G401 (cell line): ENCODE data around the gene CNTN4. TPM values are rescaled to one million over a fixed set of nuclear protein-coding genes. Genes with fewer than 3 reads are reported as not detected.

Experiments used
- DNase-seq: peaks from one replicate; pipeline ENCODE4 v3.0.0-alpha.2; 2015; ENCODE audit warnings: low spot score
- in situ Hi-C: cut with HindIII; loops from 2 replicates; pipeline ENCODE4 v1.10.0; 2016; ENCODE audit warnings: low sequenced_read_pairs, mixed read lengths
- total RNA-seq: library from RNA; depleted of rRNA; stranded (reverse); fragments of >200 nt; shearing (Covaris generic); gene quantifications from 2 replicates; pipeline ENCODE4 v1.2.3, GENCODE V29; 2014

The CNTN4 gene
- total RNA-seq, 1 experiment from 2014 or later, result not detected

- in situ Hi-C loops, result no loop called here
- no peak for DNase-seq
These were observed 263.5 kb downstream of the CNTN4 start for GRCh38 chr3:2362122-2362521.

GRCh38 chr3:2363854-2364253 lies 265.2 kb downstream of the CNTN4 start:
- DNase-seq, result no peak
- in situ Hi-C loops, result no loop called here

GRCh38 chr3:2370317-2370716 lies 271.7 kb downstream of the CNTN4 start:
- DNase-seq, result no peak
- in situ Hi-C loops, result no loop called here

GRCh38 chr3:2372306-2372705 lies 273.6 kb downstream of the CNTN4 start:
- in situ Hi-C loops, result no loop called here
- no peak for DNase-seq

GRCh38 chr3:2375376-2375775 lies 276.7 kb downstream of the CNTN4 start:
- in situ Hi-C loops, result no loop called here

GRCh38 chr3:2377281-2377680 lies 278.6 kb downstream of the CNTN4 start:
- DNase-seq, result no peak
- in situ Hi-C loops, result no loop called here

More at GRCh38 chr3:2375376-2375775, 276.7 kb downstream of the CNTN4 start:
- peak; percentile 79 for DNase-seq

GRCh38 chr3:2390926-2391532 lies 292.4 kb downstream of the CNTN4 start:
- peak; percentile 93 for DNase-seq
- in situ Hi-C loops, result no loop called here

- in situ Hi-C loops, result no loop called here
- peak; percentile 78 for DNase-seq
These were observed 293.2 kb downstream of the CNTN4 start for GRCh38 chr3:2391896-2392295.

- in situ Hi-C loops, result no loop called here
These were observed 294.3 kb downstream of the CNTN4 start for GRCh38 chr3:2392981-2393380.

GRCh38 chr3:2415083-2415482 lies 316.4 kb downstream of the CNTN4 start:
- in situ Hi-C loops, result no loop called here

More at GRCh38 chr3:2392981-2393380, 294.3 kb downstream of the CNTN4 start:
- DNase-seq, result peak; percentile 78

GRCh38 chr3:2420919-2421318 lies 322.3 kb downstream of the CNTN4 start:
- in situ Hi-C loops, result no loop called here
- DNase-seq, result no peak

More at GRCh38 chr3:2415083-2415482, 316.4 kb downstream of the CNTN4 start:
- DNase-seq, result no peak

- no peak for DNase-seq
- in situ Hi-C loops, result no loop called here
These were observed 324.5 kb downstream of the CNTN4 start for GRCh38 chr3:2423143-2423542.

GRCh38 chr3:2441558-2441957 lies 342.9 kb downstream of the CNTN4 start:
- peak; percentile 33 for DNase-seq
- in situ Hi-C loops, result no loop called here

GRCh38 chr3:2446146-2446545 lies 347.5 kb downstream of the CNTN4 start:
- in situ Hi-C loops, result no loop called here

GRCh38 chr3:2452249-2452648 lies 353.6 kb downstream of the CNTN4 start:
- in situ Hi-C loops, result no loop called here
- DNase-seq, result no peak

More at GRCh38 chr3:2446146-2446545, 347.5 kb downstream of the CNTN4 start:
- peak; percentile 73 for DNase-seq

GRCh38 chr3:2454865-2455264 lies 356.2 kb downstream of the CNTN4 start:
- in situ Hi-C loops, result no loop called here
- DNase-seq, result no peak

- no peak for DNase-seq
- in situ Hi-C loops, result no loop called here
These were observed 358.1 kb downstream of the CNTN4 start for GRCh38 chr3:2456788-2457187.

- in situ Hi-C loops, result no loop called here
- DNase-seq, result no peak
These were observed 360.1 kb downstream of the CNTN4 start for GRCh38 chr3:2458816-2459215.

GRCh38 chr3:2465842-2466241 lies 367.2 kb downstream of the CNTN4 start:
- in situ Hi-C loops, result no loop called here
- no peak for DNase-seq

- no peak for DNase-seq
- in situ Hi-C loops, result no loop called here
These were observed 370.1 kb downstream of the CNTN4 start for GRCh38 chr3:2468816-2469215.

- in situ Hi-C loops, result no loop called here
These were observed 378.3 kb downstream of the CNTN4 start for GRCh38 chr3:2476996-2477395.

More at GRCh38 chr3:2476996-2477395, 378.3 kb downstream of the CNTN4 start:
- DNase-seq, result peak; percentile 44
